ENCODE data around the gene DUSP22.

Gene DUSP22

GRCh38 chr6:298233-299103 lies 6.2 kb downstream of the DUSP22 start:
- no peaks in the 10 kb centered on the region for H3K9me3 Mint-ChIP-seq
- H3K27ac Mint-ChIP-seq, result no peak overlapping the region
- H3K4me3 Mint-ChIP-seq, result no peak overlapping the region
- peaks cover 2% of the 10 kb centered on the region for H3K4me1 Mint-ChIP-seq (ENCODE audit: low read depth)
- no peaks in the 10 kb centered on the region for H3K36me3 Mint-ChIP-seq (ENCODE audit: low read depth)
- H3K27me3 Mint-ChIP-seq, result no peaks in the 10 kb centered on the region

GRCh38 chr6:299104-299980 lies 7.1 kb downstream of the DUSP22 start:
- H3K27ac Mint-ChIP-seq, result no peak overlapping the region
- H3K27me3 Mint-ChIP-seq, result no peaks in the 10 kb centered on the region
- no peaks in the 10 kb centered on the region for H3K4me1 Mint-ChIP-seq (ENCODE audit: low read depth)
- no peak overlapping the region for H3K4me3 Mint-ChIP-seq
- H3K9me3 Mint-ChIP-seq, result no peaks in the 10 kb centered on the region
- H3K36me3 Mint-ChIP-seq (ENCODE audit: low read depth), result peaks cover under 1% of the 10 kb centered on the region

DNA sequence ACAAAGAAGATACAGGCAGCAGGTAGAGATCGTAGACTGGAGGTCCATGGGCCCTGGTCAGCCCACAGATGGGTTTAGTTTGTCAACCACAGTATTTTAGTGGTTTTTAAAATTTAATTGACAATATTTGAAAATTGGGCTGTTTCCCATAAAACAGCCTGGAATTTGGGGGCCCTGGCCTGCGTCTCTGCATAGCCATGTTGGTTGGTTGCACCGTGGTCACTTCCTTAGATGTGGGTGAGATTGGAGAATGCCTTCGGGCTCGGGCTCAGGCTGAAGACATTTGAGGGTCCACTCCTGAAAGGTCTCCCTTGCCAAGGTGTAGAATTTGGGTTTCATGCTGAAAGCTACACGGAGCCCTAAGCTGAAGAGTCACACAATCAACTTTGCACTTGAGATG lies 7.7 kb downstream of the DUSP22 start:
- Mint-ChIP-seq H3K9me3 (no peaks in the 10 kb centered on the region), H3K27me3 (no peaks in the 10 kb centered on the region), H3K4me1 (ENCODE audit: low read depth) (no peaks in the 10 kb centered on the region), H3K4me3 (no peak overlapping the region), H3K27ac (no peak overlapping the region), H3K36me3 (ENCODE audit: low read depth) (peaks cover 7% of the 10 kb centered on the region)

DNA sequence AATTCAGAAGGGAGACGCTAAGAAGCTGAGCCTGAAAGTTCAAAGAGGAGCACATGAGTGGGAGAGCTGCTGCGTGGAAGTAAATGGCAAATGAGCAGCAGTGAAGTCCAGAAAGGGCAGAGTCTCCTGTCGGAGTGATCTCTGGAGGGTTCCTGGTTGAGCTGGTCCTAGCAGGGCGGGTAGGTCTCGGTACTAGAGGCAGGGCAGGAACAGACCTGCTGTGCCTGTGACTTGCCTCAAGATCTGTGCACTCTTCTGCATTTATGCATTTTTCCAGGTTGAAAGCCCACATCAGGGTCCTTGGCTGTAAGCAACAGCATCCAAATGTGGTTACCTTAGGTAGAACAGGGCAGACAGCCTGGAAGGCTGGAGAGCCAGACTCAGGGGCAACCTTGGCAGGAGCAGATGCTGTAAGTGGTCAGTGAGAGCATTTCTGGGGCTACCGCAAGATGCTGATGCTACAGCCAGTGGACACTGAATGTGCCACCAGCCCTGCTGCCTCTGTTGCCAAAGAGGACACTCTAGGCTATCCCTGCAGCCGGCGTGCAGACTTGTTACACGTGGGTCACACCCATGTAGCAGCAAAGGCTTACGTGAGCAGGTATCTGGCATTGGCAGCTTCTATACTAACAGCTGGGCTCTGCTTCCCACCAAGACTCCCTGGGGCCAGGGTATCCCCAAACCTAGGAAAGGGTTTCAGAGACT lies 8.4 kb downstream of the DUSP22 start:
- no peak overlapping the region for H3K4me3 Mint-ChIP-seq
- no peaks in the 10 kb centered on the region for H3K27me3 Mint-ChIP-seq
- peaks cover 9% of the 10 kb centered on the region for H3K36me3 Mint-ChIP-seq (ENCODE audit: low read depth)
- no peak overlapping the region for H3K27ac Mint-ChIP-seq
- H3K4me1 Mint-ChIP-seq (ENCODE audit: low read depth), result no peaks in the 10 kb centered on the region
- no peaks in the 10 kb centered on the region for H3K9me3 Mint-ChIP-seq

GRCh38 chr6:301526-301925 lies 9.2 kb downstream of the DUSP22 start:
- no peaks in the 10 kb centered on the region for H3K9me3 Mint-ChIP-seq
- no peaks in the 10 kb centered on the region for H3K27me3 Mint-ChIP-seq
- H3K27ac Mint-ChIP-seq, result no peak overlapping the region
- H3K4me1 Mint-ChIP-seq (ENCODE audit: low read depth), result no peaks in the 10 kb centered on the region
- H3K36me3 Mint-ChIP-seq (ENCODE audit: low read depth), result peaks cover 9% of the 10 kb centered on the region
- no peak overlapping the region for H3K4me3 Mint-ChIP-seq

GRCh38 chr6:301929-302705 lies 9.8 kb downstream of the DUSP22 start:
- no peak overlapping the region for H3K27ac Mint-ChIP-seq
- H3K27me3 Mint-ChIP-seq, result no peaks in the 10 kb centered on the region
- H3K4me1 Mint-ChIP-seq (ENCODE audit: low read depth), result no peaks in the 10 kb centered on the region
- peaks cover 9% of the 10 kb centered on the region for H3K36me3 Mint-ChIP-seq (ENCODE audit: low read depth)
- no peak overlapping the region for H3K4me3 Mint-ChIP-seq
- H3K9me3 Mint-ChIP-seq, result no peaks in the 10 kb centered on the region

GRCh38 chr6:302760-303159 lies 10.5 kb downstream of the DUSP22 start:
- H3K27ac Mint-ChIP-seq, result no peak overlapping the region
- H3K36me3 Mint-ChIP-seq (ENCODE audit: low read depth), result peaks cover 12% of the 10 kb centered on the region
- H3K4me1 Mint-ChIP-seq (ENCODE audit: low read depth), result no peaks in the 10 kb centered on the region
- no peaks in the 10 kb centered on the region for H3K9me3 Mint-ChIP-seq
- no peaks in the 10 kb centered on the region for H3K27me3 Mint-ChIP-seq
- no peak overlapping the region for H3K4me3 Mint-ChIP-seq

GRCh38 chr6:303263-303662 lies 11.0 kb downstream of the DUSP22 start:
- Mint-ChIP-seq H3K27ac (no peak overlapping the region), H3K36me3 (ENCODE audit: low read depth) (peaks cover 17% of the 10 kb centered on the region), H3K4me3 (no peak overlapping the region), H3K4me1 (ENCODE audit: low read depth) (no peaks in the 10 kb centered on the region), H3K27me3 (no peaks in the 10 kb centered on the region), H3K9me3 (no peaks in the 10 kb centered on the region)

GRCh38 chr6:303948-304558 lies 11.8 kb downstream of the DUSP22 start:
- Mint-ChIP-seq H3K27ac (no peak overlapping the region), H3K4me3 (no peak overlapping the region), H3K9me3 (no peaks in the 10 kb centered on the region), H3K36me3 (ENCODE audit: low read depth) (peaks cover 17% of the 10 kb centered on the region), H3K27me3 (no peaks in the 10 kb centered on the region), H3K4me1 (ENCODE audit: low read depth) (peaks cover 6% of the 10 kb centered on the region)

DNA sequence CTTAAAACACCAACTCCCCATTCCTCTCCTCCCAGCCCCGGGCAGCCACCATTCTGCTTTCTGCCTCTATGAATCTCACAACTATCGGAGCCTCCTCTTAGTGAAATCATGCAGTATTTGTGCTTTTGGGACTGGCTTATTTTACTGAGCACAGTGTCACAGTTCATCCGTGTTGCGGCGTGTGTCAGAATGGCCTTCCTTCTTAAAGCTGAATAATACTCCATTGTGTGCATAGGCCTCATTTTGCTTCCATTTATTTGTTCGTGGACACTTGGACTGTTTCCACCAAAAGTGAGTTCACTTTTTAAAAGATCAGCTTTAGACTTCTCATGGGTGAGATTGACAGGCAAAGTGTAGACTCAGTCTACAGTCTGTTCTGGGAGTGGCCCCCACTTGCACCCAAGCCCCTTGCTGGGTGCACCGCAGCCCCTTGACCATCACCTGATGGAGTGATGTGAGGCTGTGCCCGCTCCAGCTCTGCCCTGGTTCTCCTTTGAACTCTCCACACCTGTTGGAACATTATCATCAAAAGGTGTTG lies 12.6 kb downstream of the DUSP22 start:
- Mint-ChIP-seq H3K4me3 (no peak overlapping the region), H3K27ac (no peak overlapping the region), H3K4me1 (ENCODE audit: low read depth) (peaks cover 14% of the 10 kb centered on the region), H3K27me3 (no peaks in the 10 kb centered on the region), H3K36me3 (ENCODE audit: low read depth) (peaks cover 17% of the 10 kb centered on the region), H3K9me3 (no peaks in the 10 kb centered on the region)

DNA sequence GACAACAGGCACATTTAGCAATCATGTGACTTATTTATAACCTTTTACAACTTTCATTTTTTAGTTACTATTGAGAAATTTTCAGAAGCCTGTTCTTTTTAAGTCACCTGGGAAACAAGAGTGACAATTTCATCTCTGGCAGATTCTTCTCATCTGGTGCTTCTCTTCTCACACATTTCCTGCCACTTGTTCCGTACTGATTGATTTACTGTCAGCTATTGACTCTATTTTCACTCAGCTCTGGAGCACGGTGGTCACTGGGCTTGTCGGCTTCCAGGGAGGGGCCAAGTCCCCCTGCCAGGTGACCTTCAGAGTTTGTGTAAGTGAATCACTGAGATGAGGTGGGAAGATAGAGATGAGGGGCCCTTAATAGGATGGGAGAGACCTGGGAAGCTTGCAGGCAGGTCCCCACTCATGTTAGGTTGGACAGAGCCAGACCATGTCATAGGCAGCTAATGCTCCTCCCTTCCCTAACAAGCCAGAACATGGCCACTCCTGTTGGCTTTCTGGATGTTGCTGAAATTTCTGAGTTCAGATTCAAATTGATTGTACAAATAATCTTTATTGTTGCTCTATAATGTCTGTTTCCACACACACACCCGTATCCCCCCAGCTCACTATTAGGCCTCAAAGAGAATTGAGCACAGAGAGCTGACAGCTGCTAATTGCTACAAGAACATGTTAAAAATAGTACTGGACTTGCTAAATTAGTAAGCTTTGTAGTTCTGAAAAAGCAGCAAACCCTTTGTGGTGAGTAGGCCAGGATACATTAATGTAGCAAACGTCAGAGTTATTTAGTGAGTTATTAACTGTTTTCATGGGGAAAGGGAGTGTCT lies 13.3 kb downstream of the DUSP22 start:
- no peaks in the 10 kb centered on the region for H3K27me3 Mint-ChIP-seq
- no peak overlapping the region for H3K4me3 Mint-ChIP-seq
- H3K4me1 Mint-ChIP-seq (ENCODE audit: low read depth), result peaks cover 14% of the 10 kb centered on the region
- H3K36me3 Mint-ChIP-seq (ENCODE audit: low read depth), result peaks cover 17% of the 10 kb centered on the region
- no peak overlapping the region for H3K27ac Mint-ChIP-seq
- no peaks in the 10 kb centered on the region for H3K9me3 Mint-ChIP-seq

DNA sequence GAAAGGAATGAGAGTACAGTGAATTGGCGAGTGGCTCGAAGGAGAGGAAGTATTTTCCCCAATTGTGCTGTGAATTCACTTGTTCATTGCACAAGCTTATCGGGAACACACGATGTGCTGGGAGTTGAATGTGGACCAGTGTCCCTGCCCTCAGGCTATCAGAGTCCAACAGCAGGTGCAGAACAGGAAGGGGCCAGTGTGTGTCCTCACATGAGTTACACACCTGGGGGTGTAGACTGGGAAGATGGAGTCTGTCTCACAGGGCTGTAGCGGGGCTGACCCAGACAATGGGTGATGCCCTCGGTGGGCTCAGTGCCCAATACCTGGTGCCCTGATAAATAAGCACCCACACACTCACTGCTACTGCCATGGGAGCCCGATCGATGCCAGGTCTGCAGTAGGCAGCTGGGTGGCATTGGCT lies 14.4 kb downstream of the DUSP22 start:
- no peak overlapping the region for H3K27ac Mint-ChIP-seq
- no peaks in the 10 kb centered on the region for H3K27me3 Mint-ChIP-seq
- H3K4me3 Mint-ChIP-seq, result no peak overlapping the region
- peaks cover 23% of the 10 kb centered on the region for H3K4me1 Mint-ChIP-seq (ENCODE audit: low read depth)
- no peaks in the 10 kb centered on the region for H3K9me3 Mint-ChIP-seq
- peaks cover 18% of the 10 kb centered on the region for H3K36me3 Mint-ChIP-seq (ENCODE audit: low read depth)

All from stimulated activated naive CD8-positive, alpha-beta T cell treated with anti-CD3 and anti-CD28 coated beads, Interleukin-15, Interleukin-2, amounts not matched to agents 100 ng/mL and 50 ng/mL, for 24 hours (primary cell).